ENCODE data around the gene CADPS. TPM values are rescaled to one million over a fixed set of nuclear protein-coding genes. Genes with fewer than 3 reads are reported as not detected.

CADPS gene
- total RNA-seq, 3 donors from 2014 or later (not counting 1 experiment from before 2014, with no cell fraction given): not detected

DNA sequence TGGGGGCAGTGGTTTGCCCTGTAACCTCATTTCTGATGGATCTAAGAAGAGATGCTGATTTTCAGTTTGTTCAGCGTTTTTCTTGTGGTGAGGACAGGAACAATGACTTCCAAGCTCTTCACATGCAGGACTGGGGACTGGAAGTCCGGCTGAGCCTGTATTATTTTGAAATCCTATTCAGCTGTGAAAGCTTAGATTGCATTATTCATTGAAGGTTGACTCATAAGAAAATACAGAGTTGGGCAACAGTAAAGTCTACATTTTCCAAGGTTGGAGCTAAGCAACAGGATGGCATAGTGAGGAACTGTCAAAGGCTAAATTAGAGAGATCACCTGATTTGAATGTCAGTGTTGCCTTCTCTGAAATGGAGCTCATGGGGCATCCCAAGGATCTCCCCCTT is 270.9 kb downstream of the CADPS start:
- no peaks in the 10 kb centered on the region for H3K4me1 ChIP-seq (ENCODE audit: control insufficient read depth, insufficient read depth, low read length)
- H3K4me1 Mint-ChIP-seq: no peaks in the 10 kb centered on the region
- H3K4me3 ChIP-seq (ENCODE audit: low read length): no peak overlapping the region
- no peaks in the 10 kb centered on the region for H3K36me3 Mint-ChIP-seq
- H3K4me3 Mint-ChIP-seq: no peak overlapping the region
- no peak for DNase-seq
- H3K27me3 ChIP-seq (ENCODE audit: control insufficient read depth, insufficient read depth, low read length): no peaks in the 10 kb centered on the region
- H3K9me3 Mint-ChIP-seq: no peaks in the 10 kb centered on the region
- H3K27me3 Mint-ChIP-seq (ENCODE audit: low read depth in 2 of 2): no peaks in the 10 kb centered on the region
- 28% methylated on average over 2 of the region's 2 CpGs for WGBS (ENCODE audit: insufficient coverage)
- H3K9me3 ChIP-seq (ENCODE audit: control insufficient read depth, insufficient read depth, low read length): no peaks in the 10 kb centered on the region
- ATAC-seq: no peak
- no peak overlapping the region for H3K27ac ChIP-seq (ENCODE audit: low read length)
- TF ChIP-seq, protein P1, sequence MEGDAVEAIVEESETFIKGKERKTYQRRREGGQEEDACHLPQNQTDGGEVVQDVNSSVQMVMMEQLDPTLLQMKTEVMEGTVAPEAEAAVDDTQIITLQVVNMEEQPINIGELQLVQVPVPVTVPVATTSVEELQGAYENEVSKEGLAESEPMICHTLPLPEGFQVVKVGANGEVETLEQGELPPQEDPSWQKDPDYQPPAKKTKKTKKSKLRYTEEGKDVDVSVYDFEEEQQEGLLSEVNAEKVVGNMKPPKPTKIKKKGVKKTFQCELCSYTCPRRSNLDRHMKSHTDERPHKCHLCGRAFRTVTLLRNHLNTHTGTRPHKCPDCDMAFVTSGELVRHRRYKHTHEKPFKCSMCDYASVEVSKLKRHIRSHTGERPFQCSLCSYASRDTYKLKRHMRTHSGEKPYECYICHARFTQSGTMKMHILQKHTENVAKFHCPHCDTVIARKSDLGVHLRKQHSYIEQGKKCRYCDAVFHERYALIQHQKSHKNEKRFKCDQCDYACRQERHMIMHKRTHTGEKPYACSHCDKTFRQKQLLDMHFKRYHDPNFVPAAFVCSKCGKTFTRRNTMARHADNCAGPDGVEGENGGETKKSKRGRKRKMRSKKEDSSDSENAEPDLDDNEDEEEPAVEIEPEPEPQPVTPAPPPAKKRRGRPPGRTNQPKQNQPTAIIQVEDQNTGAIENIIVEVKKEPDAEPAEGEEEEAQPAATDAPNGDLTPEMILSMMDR (IDR thresholded peaks at IDR 0.05): no peak
- no peak overlapping the region for H3K27ac Mint-ChIP-seq
- intact Hi-C loops (cut with micrococcal nuclease): no loop called here
- no peaks in the 10 kb centered on the region for H3K36me3 ChIP-seq (ENCODE audit: control insufficient read depth, insufficient read depth, low read length)

DNA sequence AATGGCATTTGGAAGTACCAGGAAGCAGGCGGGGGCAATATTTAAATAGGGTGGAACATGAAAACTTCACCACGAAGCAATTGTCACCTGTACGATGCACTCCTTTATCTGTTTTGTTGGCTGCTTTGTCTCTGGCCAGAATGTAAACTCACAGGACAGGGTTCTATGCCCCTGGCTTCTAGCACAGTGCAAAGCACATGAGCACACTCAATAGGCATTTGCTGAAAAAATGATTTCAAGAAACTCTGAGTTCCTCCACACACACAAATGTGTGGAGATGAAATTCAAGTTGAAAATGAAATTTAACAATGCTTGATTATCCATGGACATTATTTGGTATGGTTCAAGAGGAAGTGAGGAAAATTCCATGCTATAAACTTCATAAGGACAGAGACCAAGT is 272.2 kb downstream of the CADPS start:
- WGBS (ENCODE audit: insufficient coverage): 75% methylated on average over 3 of the region's 3 CpGs
- no peak for DNase-seq
- intact Hi-C loops (cut with micrococcal nuclease): no loop called here
- Mint-ChIP-seq H3K27me3 (ENCODE audit: low read depth in 2 of 2) (no peaks in the 10 kb centered on the region), H3K4me1 (no peaks in the 10 kb centered on the region), H3K36me3 (no peaks in the 10 kb centered on the region), H3K9me3 (no peaks in the 10 kb centered on the region), H3K27ac (no peak overlapping the region), H3K4me3 (no peak overlapping the region)
- Histone ChIP-seq H3K4me1 (ENCODE audit: control insufficient read depth, insufficient read depth, low read length) (no peaks in the 10 kb centered on the region), H3K36me3 (ENCODE audit: control insufficient read depth, insufficient read depth, low read length) (no peaks in the 10 kb centered on the region), H3K4me3 (ENCODE audit: low read length) (no peak overlapping the region), H3K27ac (ENCODE audit: low read length) (no peak overlapping the region), H3K9me3 (ENCODE audit: control insufficient read depth, insufficient read depth, low read length) (no peaks in the 10 kb centered on the region), H3K27me3 (ENCODE audit: control insufficient read depth, insufficient read depth, low read length) (no peaks in the 10 kb centered on the region)
- ATAC-seq: no peak
- TF ChIP-seq, protein P1 (IDR thresholded peaks at IDR 0.05): no peak

DNA sequence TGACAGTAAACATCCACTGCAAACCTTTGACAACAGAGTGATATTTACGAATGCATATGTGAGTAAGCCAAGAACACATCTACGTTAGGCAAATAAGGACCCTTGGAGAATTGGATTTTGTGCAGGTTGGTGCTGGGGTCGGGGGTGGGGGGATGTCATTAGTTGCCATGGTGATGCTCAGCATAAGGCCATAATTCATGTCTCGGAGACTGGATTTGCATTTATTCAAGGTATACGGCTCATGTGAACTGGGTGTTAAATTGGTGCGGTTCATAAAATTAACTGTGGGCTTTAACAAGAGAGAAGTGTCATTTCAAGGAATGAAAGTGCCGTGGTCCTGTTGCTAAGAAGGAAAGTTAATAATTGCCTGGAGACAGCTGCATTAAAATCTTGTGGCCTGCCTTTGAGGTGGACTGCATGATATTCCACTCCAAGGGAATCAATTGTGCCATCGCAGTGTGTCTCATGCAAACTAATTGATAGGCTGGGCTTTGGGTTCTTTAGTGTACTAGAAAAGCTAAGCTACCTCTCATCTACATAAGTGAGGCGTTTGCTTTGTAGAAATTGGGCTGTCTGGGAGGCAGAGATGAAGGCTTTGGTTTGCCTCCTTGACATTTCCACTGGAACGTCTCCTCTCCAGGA is 273.0 kb downstream of the CADPS start:
- Histone ChIP-seq H3K4me3 (ENCODE audit: low read length) (no peak overlapping the region), H3K9me3 (ENCODE audit: control insufficient read depth, insufficient read depth, low read length) (no peaks in the 10 kb centered on the region), H3K36me3 (ENCODE audit: control insufficient read depth, insufficient read depth, low read length) (no peaks in the 10 kb centered on the region), H3K27me3 (ENCODE audit: control insufficient read depth, insufficient read depth, low read length) (no peaks in the 10 kb centered on the region), H3K4me1 (ENCODE audit: control insufficient read depth, insufficient read depth, low read length) (no peaks in the 10 kb centered on the region), H3K27ac (ENCODE audit: low read length) (no peak overlapping the region)
- intact Hi-C loops (cut with micrococcal nuclease): no loop called here
- no peaks in the 10 kb centered on the region for H3K36me3 Mint-ChIP-seq
- WGBS (ENCODE audit: insufficient coverage): 64% methylated on average over 9 of the region's 10 CpGs
- H3K27me3 Mint-ChIP-seq (ENCODE audit: low read depth in 2 of 2): no peaks in the 10 kb centered on the region
- no peak overlapping the region for H3K27ac Mint-ChIP-seq
- TF ChIP-seq, protein P1 (IDR thresholded peaks at IDR 0.05): no peak
- no peaks in the 10 kb centered on the region for H3K9me3 Mint-ChIP-seq
- no peaks in the 10 kb centered on the region for H3K4me1 Mint-ChIP-seq
- ATAC-seq (no peak), DNase-seq (no peak)
- no peak overlapping the region for H3K4me3 Mint-ChIP-seq

All from natural killer cell (primary cell).